ENCODE measurements around the gene S1PR3.

The S1PR3 gene

GRCh38 chr9:89038382-89039103, 47.3 kb downstream of the S1PR3 start:
- no peak for DNase-seq (ENCODE audit: low spot score)

DNA sequence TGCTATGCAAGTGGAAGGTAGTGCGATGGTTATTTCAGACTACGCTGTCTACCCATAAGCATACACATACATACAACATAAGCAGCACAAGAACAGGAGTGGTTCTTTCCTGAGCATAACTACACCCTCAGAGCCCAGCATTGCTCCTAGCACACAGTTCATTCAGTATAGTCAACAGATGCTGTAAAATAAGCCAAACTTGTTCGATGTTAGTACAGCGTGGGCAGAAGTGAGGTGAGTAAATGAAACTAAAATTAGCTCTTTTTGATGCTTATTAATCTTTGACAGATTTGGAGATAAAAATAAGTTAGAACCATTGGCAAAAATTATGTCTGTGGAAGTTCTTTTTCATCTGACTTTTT, 47.8 kb downstream of the S1PR3 start:
- no peak for DNase-seq (ENCODE audit: low spot score)

GRCh38 chr9:89039664-89040063, 48.4 kb downstream of the S1PR3 start:
- DNase-seq (ENCODE audit: low spot score), result no peak

GRCh38 chr9:89042984-89043383, 51.7 kb downstream of the S1PR3 start:
- DNase-seq (ENCODE audit: low spot score), result no peak

GRCh38 chr9:89044104-89044503, 52.8 kb downstream of the S1PR3 start:
- no peak for DNase-seq (ENCODE audit: low spot score)

DNA sequence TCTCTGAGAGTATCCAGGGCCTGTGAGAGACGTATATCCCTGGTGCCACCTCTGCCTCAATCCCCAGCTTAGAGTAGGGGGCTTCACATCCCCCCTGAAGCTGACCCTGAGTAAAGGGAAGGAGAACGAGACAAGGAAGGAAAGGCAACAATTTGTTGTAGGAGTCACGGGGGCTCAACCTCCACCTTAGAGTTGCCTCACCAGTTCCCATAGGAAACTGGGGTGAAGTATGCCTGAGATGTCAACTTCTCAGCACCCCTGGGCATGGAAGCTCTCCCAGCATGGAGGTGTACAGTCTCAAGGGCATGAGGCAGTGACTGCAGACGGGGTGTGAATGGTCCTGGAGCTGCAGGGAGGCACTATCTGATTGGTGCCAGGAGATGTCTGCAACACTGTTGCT, 53.6 kb downstream of the S1PR3 start:
- DNase-seq (ENCODE audit: low spot score), result no peak

- DNase-seq (ENCODE audit: low spot score), result no peak
These were observed 55.6 kb downstream of the S1PR3 start for GRCh38 chr9:89046832-89047231.

DNA sequence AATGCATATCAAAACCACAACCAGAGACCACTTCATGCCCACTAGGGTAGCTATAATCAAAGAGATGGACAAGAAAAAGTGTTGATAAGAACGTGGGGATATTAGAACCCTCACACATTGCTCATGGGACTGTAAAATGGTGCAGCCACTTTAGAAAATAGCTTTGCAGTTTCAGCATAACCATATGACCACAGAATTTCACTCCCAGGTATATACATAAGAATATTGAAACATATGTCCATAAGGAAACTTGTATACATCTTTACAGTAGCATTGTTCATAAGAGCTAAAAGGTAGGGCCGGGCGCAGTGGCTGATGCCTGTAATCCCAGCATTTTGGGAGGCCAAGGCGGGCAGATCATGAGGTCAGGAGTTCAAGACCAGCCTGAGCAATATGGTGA, 56.4 kb downstream of the S1PR3 start:
- no peak for DNase-seq (ENCODE audit: low spot score)

DNA sequence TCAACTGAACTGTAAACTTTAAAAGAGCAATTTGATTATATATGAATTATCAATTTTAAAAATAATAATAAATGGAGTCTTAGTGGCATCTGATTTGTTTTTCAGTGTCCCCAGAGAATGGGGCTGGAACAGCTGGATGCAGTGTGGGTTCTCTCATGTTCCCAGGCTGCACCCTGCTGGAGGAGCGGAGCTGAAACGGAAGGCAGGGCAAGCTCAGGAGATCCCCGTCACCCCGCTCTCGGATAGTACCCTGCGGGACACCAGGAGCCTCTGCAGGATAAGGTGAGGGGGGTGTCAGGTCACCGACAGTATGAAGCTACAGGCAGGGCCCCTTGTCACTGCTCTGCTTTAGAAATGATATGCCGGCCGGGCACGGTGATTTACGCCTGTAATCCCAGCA, 57.3 kb downstream of the S1PR3 start:
- no peak for DNase-seq (ENCODE audit: low spot score)

DNA sequence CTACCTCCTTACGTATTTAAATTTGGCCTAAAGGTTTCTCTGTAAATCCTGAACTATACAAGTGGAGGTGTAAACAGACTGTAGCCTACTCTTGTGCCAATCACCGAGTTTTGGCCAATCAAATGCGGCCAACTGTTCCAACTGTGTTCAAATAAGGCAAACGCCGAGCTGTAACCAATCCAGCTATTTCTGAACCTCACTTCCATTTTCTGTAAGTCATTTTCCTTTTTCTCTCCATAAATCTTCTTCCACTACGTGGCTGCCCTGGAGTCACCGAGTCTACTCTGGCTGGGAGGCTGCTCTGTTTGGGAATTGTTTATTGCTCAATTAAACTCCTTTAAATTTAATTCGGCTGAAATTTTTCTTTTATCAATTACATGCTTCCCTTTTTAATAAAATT, 58.4 kb downstream of the S1PR3 start:
- no peak for DNase-seq (ENCODE audit: low spot score)

GRCh38 chr9:89051421-89052025, 60.3 kb downstream of the S1PR3 start:
- DNase-seq (ENCODE audit: low spot score), result no peak

DNA sequence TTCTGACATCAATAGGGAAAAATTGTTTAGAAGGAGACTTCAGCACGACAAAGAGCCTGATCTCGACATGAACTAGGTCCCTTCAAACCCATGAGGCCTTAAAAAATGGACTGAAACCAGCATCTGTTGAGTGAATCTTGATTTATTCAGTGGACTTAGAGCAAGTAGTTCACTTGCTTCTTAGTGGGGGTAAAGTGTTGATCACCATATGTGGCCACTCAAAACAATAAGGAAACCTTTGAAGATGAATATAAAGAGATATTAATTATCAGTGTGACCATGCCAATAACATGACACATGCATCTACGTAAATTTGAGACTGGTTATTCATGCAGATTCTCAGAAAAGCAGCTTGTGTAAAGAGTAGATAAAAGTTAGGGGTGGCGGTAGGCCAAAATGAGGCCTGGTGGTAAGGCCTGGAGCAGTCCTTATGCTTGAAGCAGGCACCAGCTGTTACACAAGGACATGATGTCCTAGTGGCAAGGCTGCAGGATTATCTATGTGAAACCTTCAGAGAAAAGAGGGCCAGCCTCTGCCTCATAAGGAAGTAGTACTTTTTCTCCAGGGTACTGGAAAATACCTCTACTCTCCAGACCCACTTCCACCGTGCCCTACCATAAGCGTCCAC, 61.3 kb downstream of the S1PR3 start:
- DNase-seq (ENCODE audit: low spot score), result no peak

DNA sequence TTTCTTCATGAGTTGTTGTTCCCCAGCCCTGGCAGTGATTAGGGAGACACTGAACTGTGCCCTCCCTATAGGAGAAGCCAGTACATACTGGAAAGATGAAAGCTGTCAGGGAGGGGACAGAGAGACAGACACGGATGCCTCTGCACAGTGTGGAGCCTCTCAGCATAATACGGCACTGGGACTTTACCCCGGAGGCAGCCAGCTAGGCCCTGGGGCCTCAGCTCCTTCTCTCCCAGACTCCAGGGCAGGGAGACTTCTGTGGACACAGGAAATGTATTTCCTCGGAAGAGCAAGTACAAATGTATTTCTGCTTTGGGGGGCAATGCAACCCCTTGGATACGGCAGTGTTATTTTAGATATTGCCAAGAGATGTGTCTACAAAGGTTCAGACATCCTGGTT, 62.0 kb downstream of the S1PR3 start:
- no peak for DNase-seq (ENCODE audit: low spot score)

Measured in CD4-positive, alpha-beta T cell treated with Interleukin-6 at 100 ng/mL for 8 hours (primary cell).